ENCODE measurements around the gene LTA.

LTA gene, protein sequence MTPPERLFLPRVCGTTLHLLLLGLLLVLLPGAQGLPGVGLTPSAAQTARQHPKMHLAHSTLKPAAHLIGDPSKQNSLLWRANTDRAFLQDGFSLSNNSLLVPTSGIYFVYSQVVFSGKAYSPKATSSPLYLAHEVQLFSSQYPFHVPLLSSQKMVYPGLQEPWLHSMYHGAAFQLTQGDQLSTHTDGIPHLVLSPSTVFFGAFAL

DNA sequence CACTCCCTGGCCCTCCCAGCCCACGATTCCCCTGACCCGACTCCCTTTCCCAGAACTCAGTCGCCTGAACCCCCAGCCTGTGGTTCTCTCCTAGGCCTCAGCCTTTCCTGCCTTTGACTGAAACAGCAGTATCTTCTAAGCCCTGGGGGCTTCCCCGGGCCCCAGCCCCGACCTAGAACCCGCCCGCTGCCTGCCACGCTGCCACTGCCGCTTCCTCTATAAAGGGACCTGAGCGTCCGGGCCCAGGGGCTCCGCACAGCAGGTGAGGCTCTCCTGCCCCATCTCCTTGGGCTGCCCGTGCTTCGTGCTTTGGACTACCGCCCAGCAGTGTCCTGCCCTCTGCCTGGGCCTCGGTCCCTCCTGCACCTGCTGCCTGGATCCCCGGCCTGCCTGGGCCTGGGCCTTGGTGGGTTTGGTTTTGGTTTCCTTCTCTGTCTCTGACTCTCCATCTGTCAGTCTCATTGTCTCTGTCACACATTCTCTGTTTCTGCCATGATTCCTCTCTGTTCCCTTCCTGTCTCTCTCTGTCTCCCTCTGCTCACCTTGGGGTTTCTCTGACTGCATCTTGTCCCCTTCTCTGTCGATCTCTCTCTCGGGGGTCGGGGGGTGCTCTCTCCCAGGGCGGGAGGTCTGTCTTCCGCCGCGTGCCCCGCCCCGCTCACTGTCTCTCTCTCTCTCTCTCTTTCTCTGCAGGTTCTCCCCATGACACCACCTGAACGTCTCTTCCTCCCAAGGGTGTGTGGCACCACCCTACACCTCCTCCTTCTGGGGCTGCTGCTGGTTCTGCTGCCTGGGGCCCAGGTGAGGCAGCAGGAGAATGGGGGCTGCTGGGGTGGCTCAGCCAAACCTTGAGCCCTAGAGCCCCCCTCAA, at the start of gene LTA:
Gene LTA (plus strand): TSS at position 249 of the 871 bp plus-strand sequence. CDS start 454 bp downstream, at position 703.
- FAIRE-seq, result no peak

GRCh38 chr6:31525553-31525931, 46.5 kb upstream of the LTA start:
- FAIRE-seq, result no peak

GRCh38 chr6:31525932-31526591, 46.0 kb upstream of the LTA start:
- FAIRE-seq, result no peak

GRCh38 chr6:31528307-31528777, 43.7 kb upstream of the LTA start:
- no peak for FAIRE-seq

DNA sequence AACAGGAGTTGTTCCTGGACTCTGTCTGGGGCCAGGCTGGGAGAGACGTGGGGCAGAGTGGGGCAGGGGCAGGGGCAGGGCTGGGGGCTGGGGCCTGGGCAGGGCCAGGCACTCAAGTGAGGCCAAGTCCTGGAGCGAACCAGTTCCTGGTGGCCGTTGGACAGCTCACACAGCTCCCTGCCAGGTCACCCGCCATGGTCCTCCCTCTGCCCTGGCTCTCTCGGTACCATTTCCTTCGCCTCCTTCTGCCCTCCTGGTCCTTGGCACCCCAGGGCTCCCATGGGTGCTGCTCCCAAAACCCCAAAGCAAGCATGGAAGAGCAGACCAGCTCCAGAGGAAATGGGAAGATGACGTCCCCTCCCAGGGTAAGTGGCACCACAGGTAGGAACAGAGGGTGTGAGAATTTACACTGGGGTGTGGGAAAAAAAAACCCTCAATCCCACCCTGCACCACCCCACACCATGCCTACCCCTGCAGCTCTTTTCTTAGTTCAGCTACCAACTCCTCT, 43.2 kb upstream of the LTA start, which contains the start of gene MCCD1:
Gene MCCD1 (plus strand): TSS at position 142 of the 508 bp plus-strand sequence. CDS start 53 bp downstream, at position 195.
- no peak for FAIRE-seq

DNA sequence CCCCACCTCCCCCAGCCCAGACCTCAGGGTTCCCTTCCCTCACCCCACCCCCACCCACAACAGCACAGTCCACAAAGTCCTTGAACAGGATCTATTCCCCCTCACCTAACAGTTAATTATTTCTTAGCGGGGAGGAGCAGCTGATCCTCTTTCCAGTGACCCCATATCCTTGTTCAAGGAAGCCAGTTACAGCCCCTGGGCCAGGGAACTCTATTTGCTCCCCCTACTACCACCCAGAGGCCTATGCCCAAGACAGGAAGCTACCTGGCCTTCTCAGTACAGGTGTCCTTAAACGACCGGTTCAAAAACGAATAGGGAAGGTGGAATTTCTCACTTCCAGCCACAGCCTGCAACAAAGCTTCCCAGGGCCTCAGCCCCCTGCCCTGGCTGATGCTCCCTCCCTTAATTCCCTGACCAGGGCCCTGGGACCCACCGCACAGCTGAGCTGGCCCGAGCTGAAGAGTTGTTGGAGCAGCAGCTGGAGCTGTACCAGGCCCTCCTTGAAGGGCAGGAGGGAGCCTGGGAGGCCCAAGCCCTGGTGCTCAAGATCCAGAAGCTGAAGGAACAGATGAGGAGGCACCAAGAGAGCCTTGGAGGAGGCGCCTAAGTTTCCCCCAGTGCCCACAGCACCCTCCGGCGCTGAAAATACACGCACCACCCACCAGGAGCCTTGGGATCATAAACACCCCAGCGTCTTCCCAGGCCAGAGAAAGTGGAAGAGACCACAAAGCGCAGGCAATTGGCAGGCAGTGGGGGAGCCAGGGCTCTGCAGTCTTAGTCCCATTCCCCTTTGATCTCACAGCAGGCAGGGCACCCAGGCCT, 42.5 kb upstream of the LTA start:
- no peak for FAIRE-seq

GRCh38 chr6:31530659-31531058, 41.4 kb upstream of the LTA start:
- FAIRE-seq, result no peak

DNA sequence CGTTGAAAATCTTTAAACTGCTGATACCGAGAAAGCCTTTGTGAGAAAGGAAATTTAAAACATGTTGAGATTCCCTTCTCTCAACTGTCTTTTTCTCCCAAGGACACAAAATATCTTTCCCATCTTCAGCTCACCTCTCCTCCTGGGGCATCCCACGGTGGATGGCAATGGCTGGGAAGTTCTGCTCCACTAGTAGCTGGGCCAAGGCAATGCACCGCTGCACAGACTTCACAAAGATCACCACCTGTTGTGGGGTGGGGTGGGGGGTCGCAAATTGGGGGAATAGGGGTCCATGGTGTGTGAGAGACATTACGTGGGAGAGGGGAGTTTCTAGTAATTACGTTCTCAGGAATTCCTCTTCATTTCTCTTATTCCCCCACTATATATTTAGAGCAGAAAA, 40.9 kb upstream of the LTA start:
- no peak for FAIRE-seq

- no peak for FAIRE-seq
Measured at GRCh38 chr6:31531771-31532643, 40.1 kb upstream of the LTA start.

- FAIRE-seq, result no peak
Measured at GRCh38 chr6:31532644-31533454, 39.2 kb upstream of the LTA start.

DNA sequence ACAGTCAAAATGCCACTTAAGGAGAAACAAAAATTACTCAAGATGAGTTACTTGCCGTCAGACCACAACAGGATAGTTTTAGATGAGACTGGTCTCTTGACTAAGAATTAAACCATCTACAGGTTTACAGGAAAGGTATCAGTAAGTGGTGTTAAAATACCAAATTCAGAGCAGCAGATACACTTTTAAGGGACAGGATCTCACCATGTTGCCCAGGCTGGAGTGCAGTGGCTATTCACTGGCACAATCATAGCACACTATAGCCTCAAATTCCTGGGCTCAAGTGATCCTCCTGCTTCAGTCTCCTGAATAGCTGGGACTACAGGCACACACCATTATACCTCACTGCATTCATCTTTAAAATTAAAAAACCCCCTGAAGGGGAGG, 38.6 kb upstream of the LTA start:
- FAIRE-seq, result no peak

DNA sequence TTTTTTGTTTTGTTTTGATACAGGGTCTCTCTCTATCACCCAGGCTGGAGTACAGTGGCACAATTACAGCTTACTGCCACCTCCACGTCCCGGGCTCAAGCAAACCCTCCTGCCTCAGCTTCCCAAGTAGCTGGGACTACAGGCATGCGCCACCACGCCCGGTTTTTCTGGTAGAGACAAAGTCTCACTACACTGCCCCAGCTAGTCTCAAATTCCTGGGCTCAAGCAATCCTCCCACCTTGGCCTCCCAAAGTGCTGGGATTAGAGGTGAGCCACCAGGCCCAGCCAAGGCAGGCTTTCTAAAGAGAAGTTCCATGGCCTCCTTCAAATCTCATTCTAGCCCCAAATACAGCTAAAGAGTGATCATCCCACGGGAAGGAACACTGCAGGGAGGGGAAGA, 38.1 kb upstream of the LTA start:
- no peak for FAIRE-seq

DNA sequence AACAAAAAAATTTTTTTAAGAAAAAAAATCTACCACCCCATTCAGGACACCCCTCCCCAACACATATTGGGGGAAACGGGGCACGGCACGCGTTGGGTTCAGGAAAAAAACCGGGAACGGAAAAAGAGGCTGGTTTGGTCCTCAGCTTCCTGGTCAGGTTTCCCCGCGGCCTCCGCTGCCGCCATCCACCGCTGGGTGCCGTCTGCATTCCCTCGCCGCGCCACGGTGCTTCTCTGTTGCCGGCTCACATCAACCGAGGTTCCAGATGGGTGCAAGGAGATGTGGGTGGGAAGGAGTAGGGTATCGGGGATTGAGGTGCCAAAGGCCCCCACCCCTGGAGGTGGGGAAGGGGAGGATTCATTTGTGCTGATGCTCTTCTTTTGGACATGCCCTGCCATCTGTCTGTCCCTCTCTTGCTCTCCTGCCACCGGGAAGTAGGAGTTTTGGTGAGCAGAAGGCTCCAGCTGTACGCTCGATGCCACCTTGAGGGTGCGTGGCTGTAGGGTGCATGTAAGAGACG, 37.5 kb upstream of the LTA start:
- FAIRE-seq, result no peak

DNA sequence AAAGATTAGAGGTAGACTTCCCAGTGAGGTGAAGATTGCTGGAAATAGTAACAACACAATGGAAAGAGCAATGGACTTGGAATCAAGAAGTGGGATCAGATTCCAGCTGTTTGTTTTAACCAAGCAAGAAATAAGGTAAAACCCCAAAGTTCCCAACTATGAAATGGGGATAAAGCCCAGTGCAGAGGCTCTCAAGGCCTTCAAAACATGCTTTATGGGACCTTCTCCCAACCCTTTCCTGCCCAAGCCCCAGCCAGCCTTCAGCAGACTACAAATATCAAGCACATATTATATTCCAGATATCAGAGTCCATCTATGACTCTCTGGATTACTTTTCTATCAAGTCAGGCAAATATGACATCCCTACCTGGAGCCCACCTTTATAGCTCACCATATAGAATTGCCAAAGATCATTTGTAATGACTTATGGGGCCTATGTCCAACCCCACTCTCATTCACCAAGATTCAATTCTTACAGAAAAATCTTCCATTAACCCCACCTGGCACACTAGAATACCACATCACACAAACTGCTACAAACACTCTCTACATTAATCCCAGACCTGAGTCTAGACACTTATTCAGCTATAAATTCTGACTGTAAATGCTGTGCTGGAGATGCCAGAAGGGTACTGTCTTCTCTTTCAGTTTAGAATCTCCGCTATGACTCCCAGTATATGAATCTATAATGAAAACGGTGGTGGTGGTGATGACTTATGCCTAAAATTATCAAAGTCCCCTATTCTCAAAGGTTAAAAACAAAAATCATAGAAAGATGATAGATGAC, 36.4 kb upstream of the LTA start:
- FAIRE-seq, result no peak

DNA sequence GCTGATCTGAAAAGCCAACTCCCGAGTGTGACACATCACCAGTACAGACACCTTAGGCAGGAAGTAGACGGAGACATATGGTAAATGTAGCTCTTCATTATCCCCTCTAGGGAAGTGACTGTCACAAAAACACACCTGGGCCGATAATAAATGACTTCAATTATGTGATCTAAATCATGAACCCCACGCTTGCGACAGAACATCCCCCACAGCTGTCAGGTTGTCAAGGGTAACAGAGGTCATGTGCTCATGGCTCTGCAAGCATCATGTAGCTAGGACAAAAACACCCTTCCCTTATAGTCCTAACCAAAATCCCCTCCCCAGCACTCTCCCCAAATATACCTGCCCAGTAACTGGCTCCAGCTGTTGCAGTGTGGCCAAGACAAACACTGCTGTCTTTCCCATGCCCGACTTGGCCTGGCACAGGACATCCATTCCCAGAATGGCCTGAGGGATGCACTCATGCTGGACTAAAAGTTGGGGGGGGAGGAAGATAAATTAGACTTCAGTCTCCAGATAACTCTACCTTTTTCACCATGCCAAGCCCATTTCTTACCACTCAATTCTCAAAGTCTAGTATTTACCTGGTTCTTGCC, 33.2 kb upstream of the LTA start:
- no peak for FAIRE-seq

DNA sequence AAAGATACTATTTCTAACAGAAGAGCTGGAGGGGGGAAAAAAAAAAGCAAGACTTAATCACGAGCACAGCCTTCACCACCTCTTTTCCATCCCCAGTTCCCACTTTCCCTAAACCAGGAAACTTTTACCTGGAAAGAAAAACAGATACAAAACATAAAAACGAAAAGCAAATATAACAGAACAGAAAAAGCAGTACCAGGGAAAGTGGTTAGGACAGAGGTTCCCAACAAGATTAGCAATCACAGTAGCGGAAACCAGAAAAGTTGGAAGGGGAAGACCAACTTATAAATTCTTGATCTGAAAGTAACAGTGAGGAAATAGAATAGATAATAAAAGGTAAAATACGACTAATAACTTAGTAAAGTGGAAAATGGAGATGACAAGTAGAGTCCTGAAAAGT, 31.4 kb upstream of the LTA start:
- no peak for FAIRE-seq

DNA sequence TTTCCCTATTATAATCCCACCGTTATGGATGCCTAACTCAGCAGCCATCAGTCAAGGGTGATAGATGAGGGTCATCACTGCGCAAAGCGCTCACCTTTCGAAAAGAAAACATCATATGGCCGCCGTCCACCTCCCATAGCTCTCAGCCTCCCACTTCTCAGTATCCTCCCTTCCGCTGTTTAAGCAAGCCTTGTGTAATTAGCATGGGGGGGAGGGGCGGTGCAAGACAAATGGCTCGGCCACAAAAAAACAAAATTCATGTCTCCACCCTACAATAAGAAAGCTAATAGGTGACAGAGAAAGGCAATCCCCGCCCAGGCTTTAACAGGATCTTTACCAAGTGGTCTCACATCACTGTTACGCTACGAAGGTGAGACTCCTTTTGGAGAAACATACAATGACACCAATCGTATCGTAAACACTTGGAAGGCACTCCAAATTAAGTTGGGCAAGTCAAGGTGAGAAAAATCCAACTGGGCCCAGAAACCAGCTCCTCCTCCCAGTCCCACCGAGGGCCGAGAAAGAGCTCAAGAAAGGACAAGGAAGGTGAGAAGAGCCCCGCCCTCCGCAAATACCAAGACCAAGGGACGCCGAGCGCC, 30.9 kb upstream of the LTA start:
- no peak for FAIRE-seq

Data from colon (tissue), 2 donors.